Liver (tissue), 3 donors: ENCODE results near the gene PPFIA2.

ENCODE experiments used
- ATF3 ChIP-seq: IDR thresholded peaks from 2 replicates; pipeline ENCODE4 v1.6.1; 2016; ENCODE audit warnings: antibody characterized with exemption
- HNF4G ChIP-seq: IDR thresholded peaks from 2 replicates; pipeline ENCODE4 v1.6.1; 2016; ENCODE audit warnings: antibody characterized with exemption
- NR2F2 ChIP-seq: IDR thresholded peaks from 2 replicates; pipeline ENCODE4 v1.6.1; 2016; ENCODE audit warnings: antibody characterized with exemption
- TF ChIP-seq, protein P1 (sequence below): fragments of 150-350 bp; IDR thresholded peaks from 2 replicates; pipeline ENCODE4 v1.5.1; 2017; ENCODE audit warnings: improper control_type of control experiment, low read depth, low read length; ENCODE audit not compliant: missing input control
- TF ChIP-seq, protein P2 (sequence below): IDR thresholded peaks from 2 replicates; pipeline ENCODE4 v1.6.1; 2016; ENCODE audit warnings: antibody characterized with exemption
- donor health status: healthy.
- donor health status: healthy.

DNA sequence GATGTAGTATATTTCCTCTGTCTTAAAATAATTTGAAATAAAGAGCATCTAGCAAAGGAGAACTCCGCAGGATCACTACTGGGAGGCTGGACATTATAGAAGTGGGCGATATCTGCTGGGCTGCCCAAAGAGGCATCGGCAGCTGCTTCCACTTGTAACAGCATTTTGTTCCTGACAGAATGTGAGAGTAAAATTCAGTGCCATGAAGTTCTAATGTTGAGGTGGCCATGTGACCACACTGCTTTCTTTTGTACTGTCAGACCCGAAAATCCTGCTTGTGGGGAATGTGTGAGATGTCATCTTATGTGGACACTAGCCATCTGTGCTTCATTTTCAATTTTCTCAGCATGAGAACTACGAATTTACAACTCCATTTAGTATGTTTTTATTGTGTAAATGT lies 529.4 kb downstream of the PPFIA2 start:
- TF ChIP-seq, protein P1, sequence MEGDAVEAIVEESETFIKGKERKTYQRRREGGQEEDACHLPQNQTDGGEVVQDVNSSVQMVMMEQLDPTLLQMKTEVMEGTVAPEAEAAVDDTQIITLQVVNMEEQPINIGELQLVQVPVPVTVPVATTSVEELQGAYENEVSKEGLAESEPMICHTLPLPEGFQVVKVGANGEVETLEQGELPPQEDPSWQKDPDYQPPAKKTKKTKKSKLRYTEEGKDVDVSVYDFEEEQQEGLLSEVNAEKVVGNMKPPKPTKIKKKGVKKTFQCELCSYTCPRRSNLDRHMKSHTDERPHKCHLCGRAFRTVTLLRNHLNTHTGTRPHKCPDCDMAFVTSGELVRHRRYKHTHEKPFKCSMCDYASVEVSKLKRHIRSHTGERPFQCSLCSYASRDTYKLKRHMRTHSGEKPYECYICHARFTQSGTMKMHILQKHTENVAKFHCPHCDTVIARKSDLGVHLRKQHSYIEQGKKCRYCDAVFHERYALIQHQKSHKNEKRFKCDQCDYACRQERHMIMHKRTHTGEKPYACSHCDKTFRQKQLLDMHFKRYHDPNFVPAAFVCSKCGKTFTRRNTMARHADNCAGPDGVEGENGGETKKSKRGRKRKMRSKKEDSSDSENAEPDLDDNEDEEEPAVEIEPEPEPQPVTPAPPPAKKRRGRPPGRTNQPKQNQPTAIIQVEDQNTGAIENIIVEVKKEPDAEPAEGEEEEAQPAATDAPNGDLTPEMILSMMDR: no peak
- TF ChIP-seq, protein P2, sequence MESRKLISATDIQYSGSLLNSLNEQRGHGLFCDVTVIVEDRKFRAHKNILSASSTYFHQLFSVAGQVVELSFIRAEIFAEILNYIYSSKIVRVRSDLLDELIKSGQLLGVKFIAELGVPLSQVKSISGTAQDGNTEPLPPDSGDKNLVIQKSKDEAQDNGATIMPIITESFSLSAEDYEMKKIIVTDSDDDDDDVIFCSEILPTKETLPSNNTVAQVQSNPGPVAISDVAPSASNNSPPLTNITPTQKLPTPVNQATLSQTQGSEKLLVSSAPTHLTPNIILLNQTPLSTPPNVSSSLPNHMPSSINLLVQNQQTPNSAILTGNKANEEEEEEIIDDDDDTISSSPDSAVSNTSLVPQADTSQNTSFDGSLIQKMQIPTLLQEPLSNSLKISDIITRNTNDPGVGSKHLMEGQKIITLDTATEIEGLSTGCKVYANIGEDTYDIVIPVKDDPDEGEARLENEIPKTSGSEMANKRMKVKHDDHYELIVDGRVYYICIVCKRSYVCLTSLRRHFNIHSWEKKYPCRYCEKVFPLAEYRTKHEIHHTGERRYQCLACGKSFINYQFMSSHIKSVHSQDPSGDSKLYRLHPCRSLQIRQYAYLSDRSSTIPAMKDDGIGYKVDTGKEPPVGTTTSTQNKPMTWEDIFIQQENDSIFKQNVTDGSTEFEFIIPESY: no peak
- TF ChIP-seq NR2F2 (no peak), HNF4G (no peak), ATF3 (no peak)
